Measurements from ENCODE around the gene FYB2.

GRCh38 chr1:56849750-56850149, 30.5 kb upstream of the FYB2 start:
- no peak for TF ChIP-seq ZNF263 (CRISPR knock-in tag; IDR thresholded peaks at IDR 0.05; ENCODE audit: low read depth)
- no peak for TF ChIP-seq TEAD4 (CRISPR knock-in tag; IDR thresholded peaks at IDR 0.05)
- no peak for TF ChIP-seq USF2 (CRISPR knock-in tag; IDR thresholded peaks at IDR 0.05)
- no peak for TF ChIP-seq CTCF (IDR thresholded peaks at IDR 0.05)
- no peak for TF ChIP-seq ZNF317 (CRISPR knock-in tag; IDR thresholded peaks at IDR 0.05; ENCODE audit: borderline replicate concordance, low read depth)
- no peak for TF ChIP-seq SP1 (CRISPR knock-in tag; conservative IDR thresholded peaks at IDR 0.05)
- TF ChIP-seq GABPB1 (CRISPR knock-in tag; IDR thresholded peaks at IDR 0.05) = no peak
- no peak for TF ChIP-seq STAT6 (CRISPR knock-in tag; conservative IDR thresholded peaks at IDR 0.05; ENCODE audit: low read depth)
- TF ChIP-seq ZNF121 (CRISPR knock-in tag; IDR thresholded peaks at IDR 0.05) = no peak
- no peak for TF ChIP-seq E2F1 (CRISPR knock-in tag; IDR thresholded peaks at IDR 0.05)
- no peak for TF ChIP-seq JUN (CRISPR knock-in tag; IDR thresholded peaks at IDR 0.05)
- TF ChIP-seq NR1H2 (CRISPR knock-in tag; IDR thresholded peaks at IDR 0.05) = no peak
- no peak for TF ChIP-seq ZBTB21 (CRISPR knock-in tag; IDR thresholded peaks at IDR 0.05; ENCODE audit: borderline replicate concordance)
- TF ChIP-seq NR2C2 (CRISPR knock-in tag; IDR thresholded peaks at IDR 0.05) = no peak
